Upper lobe of right lung (tissue), 1 donor: ENCODE results near the gene PTX3. TPM values are rescaled to one million over a fixed set of nuclear protein-coding genes. Genes with fewer than 3 reads are reported as not detected.

Experiments used
- ATAC-seq: fragments of 200-7000 bp; cut with Tn5 transposase; one replicate; pipeline ENCODE4 v1.9.1; 2020; ENCODE audit warnings: mild to moderate bottlenecking, moderate library complexity
- DNase-seq: peaks from one replicate; pipeline ENCODE4 v3.0.0-alpha.2; 2020
- H3K27ac ChIP-seq: fragments of 200-600 bp; one replicate; pipeline ENCODE4 v1.8.0; 2022
- H3K27me3 ChIP-seq: fragments of 200-600 bp; one replicate; pipeline ENCODE4 v1.8.0; 2022; ENCODE audit warnings: mild to moderate bottlenecking
- H3K36me3 ChIP-seq: fragments of 200-600 bp; one replicate; pipeline ENCODE4 v1.8.0; 2022
- H3K4me1 ChIP-seq: fragments of 200-600 bp; one replicate; pipeline ENCODE4 v1.8.0; 2022
- H3K4me3 ChIP-seq: fragments of 200-600 bp; one replicate; pipeline ENCODE4 v1.8.0; 2022; ENCODE audit warnings: mild to moderate bottlenecking
- H3K9me3 ChIP-seq: fragments of 200-600 bp; one replicate; pipeline ENCODE4 v1.8.0; 2022
- CTCF ChIP-seq: fragments of 200-600 bp; IDR thresholded peaks from one replicate; pipeline ENCODE4 v1.8.0; 2022; ENCODE audit warnings: antibody characterized with exemption
- intact Hi-C: fragments of 100-400 bp; cut with DNase I; formaldehyde crosslinking; loops from one replicate; pipeline ENCODE4 v1.11.0; 2022
- long read RNA-seq: library from polyadenylated mRNA; unstranded; transcript quantifications from one replicate; pipeline ENCODE4 v2.0.0, GENCODE V29; 2021
- total RNA-seq: library from RNA; stranded (reverse); fragmentation: NEBNext Ultra II Directional; extraction: Animal tissue kit (Norgen Biotek cat#: 25700); gene quantifications from one replicate; pipeline ENCODE4 v1.2.1, GENCODE V29; 2021
- donor health status: DM: no; HTN: yes; CAD: no; lungs with severe emphysema.

PTX3 gene
- 7.2 TPM for total RNA-seq
- long read RNA-seq, transcript PTX3-201 (3 exons, 1,940 nt): major isoform, 8 of 8 reads
- long read RNA-seq, partial matches to known transcripts: 0 of 8 reads
- long read RNA-seq, other reads (novel, unspliced or antisense): 0 of 8 reads

DNA sequence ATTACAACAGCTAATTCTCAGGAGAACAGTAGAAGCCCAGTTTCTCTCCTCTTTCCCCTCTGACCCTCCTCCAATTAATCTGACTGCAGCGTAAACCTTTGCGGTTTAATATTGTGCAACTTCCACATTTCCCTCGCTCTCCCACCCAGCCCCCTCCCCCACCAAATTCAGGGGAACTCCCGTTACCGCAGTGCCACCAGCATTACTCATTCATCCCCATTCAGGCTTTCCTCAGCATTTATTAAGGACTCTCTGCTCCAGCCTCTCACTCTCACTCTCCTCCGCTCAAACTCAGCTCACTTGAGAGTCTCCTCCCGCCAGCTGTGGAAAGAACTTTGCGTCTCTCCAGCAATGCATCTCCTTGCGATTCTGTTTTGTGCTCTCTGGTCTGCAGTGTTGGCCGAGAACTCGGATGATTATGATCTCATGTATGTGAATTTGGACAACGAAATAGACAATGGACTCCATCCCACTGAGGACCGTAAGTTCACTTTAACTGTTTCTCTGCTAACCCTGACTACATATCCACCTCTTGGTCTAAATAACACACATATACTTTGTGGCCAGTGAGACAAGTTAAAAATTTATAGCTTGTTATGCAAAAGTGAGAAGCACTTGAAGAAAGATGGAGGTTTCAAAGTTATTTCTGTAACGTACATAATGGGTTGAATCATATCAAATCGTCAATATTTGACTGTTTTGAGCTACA lies at the start of gene PTX3:
PTX3 (plus strand) TSS at position 268 of the 709 bp plus-strand sequence; CDS start at position 352, 84 bp downstream.
- TF ChIP-seq CTCF: no peak
- H3K4me1 ChIP-seq: peaks cover 8% of the 10 kb centered on the region
- H3K9me3 ChIP-seq: no peaks in the 10 kb centered on the region
- DNase-seq (peak; percentile 70), ATAC-seq (peak; percentile 80)
- no peaks in the 10 kb centered on the region for H3K36me3 ChIP-seq
- H3K27ac ChIP-seq: no peak within 1 kb of the TSS
- no peaks in the 10 kb centered on the region for H3K27me3 ChIP-seq
- H3K4me3 ChIP-seq: peak within 1 kb of the TSS; percentile 50
- intact Hi-C loops: no loop called here

GRCh38 chr3:157387708-157388435 lies 48.8 kb upstream of the PTX3 start:
- Histone ChIP-seq H3K4me1 (no peaks in the 10 kb centered on the region), H3K27ac (no peak overlapping the region), H3K4me3 (no peak overlapping the region), H3K9me3 (no peaks in the 10 kb centered on the region), H3K27me3 (no peaks in the 10 kb centered on the region), H3K36me3 (no peaks in the 10 kb centered on the region)
- no peak for DNase-seq
- TF ChIP-seq CTCF: no peak
- no peak for ATAC-seq
- intact Hi-C loops: no loop called here

GRCh38 chr3:157388976-157389375 lies 47.7 kb upstream of the PTX3 start:
- no peaks in the 10 kb centered on the region for H3K9me3 ChIP-seq
- intact Hi-C loops: no loop called here
- H3K36me3 ChIP-seq: no peaks in the 10 kb centered on the region
- TF ChIP-seq CTCF: no peak
- H3K4me1 ChIP-seq: no peaks in the 10 kb centered on the region
- H3K4me3 ChIP-seq: no peak overlapping the region
- H3K27me3 ChIP-seq: no peaks in the 10 kb centered on the region
- DNase-seq: no peak
- no peak for ATAC-seq
- H3K27ac ChIP-seq: no peak overlapping the region

GRCh38 chr3:157390713-157391515 lies 45.7 kb upstream of the PTX3 start:
- no peaks in the 10 kb centered on the region for H3K9me3 ChIP-seq
- no peak for ATAC-seq
- no peak overlapping the region for H3K4me3 ChIP-seq
- H3K4me1 ChIP-seq: no peaks in the 10 kb centered on the region
- no peak for TF ChIP-seq CTCF
- no peak for DNase-seq
- intact Hi-C loops: no loop called here
- no peak overlapping the region for H3K27ac ChIP-seq
- no peaks in the 10 kb centered on the region for H3K36me3 ChIP-seq
- H3K27me3 ChIP-seq: no peaks in the 10 kb centered on the region

GRCh38 chr3:157392104-157392503 lies 44.5 kb upstream of the PTX3 start:
- no peak overlapping the region for H3K27ac ChIP-seq
- ATAC-seq (no peak), DNase-seq (no peak)
- no peaks in the 10 kb centered on the region for H3K9me3 ChIP-seq
- no peaks in the 10 kb centered on the region for H3K4me1 ChIP-seq
- H3K27me3 ChIP-seq: no peaks in the 10 kb centered on the region
- intact Hi-C loops: no loop called here
- no peak for TF ChIP-seq CTCF
- no peaks in the 10 kb centered on the region for H3K36me3 ChIP-seq
- H3K4me3 ChIP-seq: no peak overlapping the region
